HepG2 (cell line): ENCODE results near the gene S100A9. TPM values are rescaled to one million over a fixed set of nuclear protein-coding genes. Genes with fewer than 3 reads are reported as not detected.

Experiments used
- ATAC-seq: fragments of 200-7000 bp; cut with Tn5 transposase; 3 replicates; pipeline ENCODE4 v1.9.1; 2020; ENCODE audit warnings: mild to moderate bottlenecking, moderate library complexity
- BruUV-seq: library from RNA; stranded (reverse); fragments of 400-500 nt; replicated peaks from 2 replicates; lab custom pipeline; 2021; lab: Mats Ljungman, UMichigan
- CTCF ChIA-PET: fragments of 300-600 bp; formaldehyde crosslinking; extraction: SDS; loops from one replicate; lab custom pipeline; 2021; ENCODE audit warnings: low total read pairs, inconsistent platforms, low intra/inter-chr PET ratio; lab: Yijun Ruan, JAX
- POLR2A ChIA-PET: fragments of 350-600 bp; sonication (Branson Sonifier 250); formaldehyde crosslinking; loops from one replicate; lab custom pipeline; 2020; ENCODE audit warnings: antibody characterized with exemption, inconsistent platforms; lab: Yijun Ruan, JAX
- DNase-seq: peaks from one replicate; pipeline ENCODE4 v3.0.0-alpha.2; 2015; ENCODE audit warnings: low spot score
- FAIRE-seq: peaks from 3 replicates; lab custom pipeline; 2011; peaks lifted over from hg19 to GRCh38; lab: Jason Lieb, UNC
- H2AFZ ChIP-seq: one replicate; pipeline ENCODE4 v1.6.1; 2011; ENCODE audit warnings: low read length, inconsistent platforms
- H3K27ac ChIP-seq: fragments of 300-600 bp; 3 replicates; pipeline ENCODE4 v1.8.0; 2011; ENCODE audit warnings: mixed run types, mild to moderate bottlenecking, mixed read lengths, low read length, inconsistent platforms; ENCODE audit not compliant: insufficient read depth; ENCODE audit errors: extremely low read length
- H3K27me3 ChIP-seq, 2 experiments: fragments of 200-600 bp in 1 of 2; 2 replicates in 1 of 2; 3 replicates in 1 of 2; pipeline versions ENCODE4 v1.6.0 to v1.8.0; 2011; ENCODE audit warnings: low read length in 2 of 2, mild to moderate bottlenecking in 2 of 2, moderate library complexity in 2 of 2, inconsistent platforms in 1 of 2; ENCODE audit not compliant: insufficient read depth in 2 of 2, control insufficient read depth in 1 of 2
- H3K36me3 ChIP-seq, 2 experiments: fragments of 200-600 bp in 1 of 2; replicated peaks in 1 of 2; 2 replicates in 1 of 2; 3 replicates in 1 of 2; pipeline versions ENCODE4 v1.5.1 to v1.8.0; 2011; ENCODE audit warnings: low read length in 2 of 2, inconsistent platforms in 1 of 2; ENCODE audit not compliant: insufficient read depth in 2 of 2, control insufficient read depth in 1 of 2
- H3K4me1 ChIP-seq: 2 replicates; pipeline ENCODE4 v1.5.1; 2012; ENCODE audit warnings: low read length, inconsistent platforms; ENCODE audit not compliant: insufficient read depth
- H3K4me2 ChIP-seq: 2 replicates; pipeline ENCODE4 v1.6.0; 2011; ENCODE audit warnings: low read depth, low read length, inconsistent platforms
- H3K4me3 ChIP-seq, 3 experiments: fragments of 200-600 bp in 1 of 3; sonication (generic), shearing (Covaris generic) in 1 of 3; replicated peaks in 1 of 3; 2 replicates each; pipeline ENCODE4 v1.5.1; 2011 to 2016; ENCODE audit warnings: low read length in 3 of 3, inconsistent platforms in 2 of 3, low read depth in 2 of 3, mild to moderate bottlenecking in 2 of 3, control low read depth in 1 of 3, mixed read lengths in 1 of 3; ENCODE audit not compliant: insufficient read depth in 1 of 3
- H3K79me2 ChIP-seq: one replicate; pipeline ENCODE4 v1.6.1; 2011; ENCODE audit warnings: low read length, inconsistent platforms; ENCODE audit not compliant: insufficient read depth
- H3K9ac ChIP-seq: 2 replicates; pipeline ENCODE4 v1.6.0; 2011; ENCODE audit warnings: mild to moderate bottlenecking, low read depth, low read length, inconsistent platforms; ENCODE audit not compliant: insufficient read depth
- H3K9me3 ChIP-seq: 2 replicates; pipeline ENCODE4 v1.5.1; 2012; ENCODE audit warnings: mild to moderate bottlenecking, low read length
- H4K20me1 ChIP-seq: 2 replicates; pipeline ENCODE4 v1.6.0; 2011; ENCODE audit warnings: inconsistent platforms, mild to moderate bottlenecking, low read length, moderate library complexity; ENCODE audit not compliant: insufficient read depth
- ARID2 ChIP-seq: sonication (generic); formaldehyde crosslinking; IDR thresholded peaks from 2 replicates; pipeline ENCODE4 v1.8.1; 2022; ENCODE audit warnings: mild to moderate bottlenecking, missing genetic modification reagents, borderline replicate concordance
- CC2D1A ChIP-seq: sonication (generic); formaldehyde crosslinking; IDR thresholded peaks from 2 replicates; pipeline ENCODE4 v1.8.1; 2023; ENCODE audit warnings: mild to moderate bottlenecking, missing genetic modification reagents
- DPF2 ChIP-seq: sonication (generic); formaldehyde crosslinking; IDR thresholded peaks from 2 replicates; pipeline ENCODE4 v1.4.0; 2020; ENCODE audit warnings: mild to moderate bottlenecking, low read depth, missing genetic modification reagents, borderline replicate concordance
- EHMT2 ChIP-seq: fragments of 200-600 bp; sonication (generic); IDR thresholded peaks from 2 replicates; pipeline ENCODE4 v1.7.0; 2017; ENCODE audit warnings: antibody characterized with exemption, low read depth, low read length, borderline replicate concordance
- FOXJ3 ChIP-seq: sonication (generic); formaldehyde crosslinking; IDR thresholded peaks from 2 replicates; pipeline ENCODE4 v1.4.0; 2020; ENCODE audit warnings: missing genetic modification reagents, mild to moderate bottlenecking, borderline replicate concordance
- HNF1A ChIP-seq, 2 experiments: sonication (generic) in 1 of 2; formaldehyde crosslinking in 1 of 2; IDR thresholded peaks; 2 replicates each; pipeline versions ENCODE4 v1.4.0 to v1.6.1; 2016 to 2020; ENCODE audit warnings: borderline replicate concordance in 1 of 2, low read depth in 1 of 2, mild to moderate bottlenecking in 1 of 2, missing genetic modification reagents in 1 of 2
- MZF1 ChIP-seq: sonication (generic); formaldehyde crosslinking; IDR thresholded peaks from 2 replicates; pipeline ENCODE4 v1.8.1; 2023; ENCODE audit warnings: mild to moderate bottlenecking, missing genetic modification reagents, borderline replicate concordance
- NFATC3 ChIP-seq: sonication (generic); formaldehyde crosslinking; IDR thresholded peaks from 2 replicates; pipeline ENCODE4 v1.5.1; 2020; ENCODE audit warnings: mild to moderate bottlenecking, missing genetic modification reagents
- TEAD3 ChIP-seq: optimal IDR thresholded peaks from 2 replicates; pipeline ENCODE3; 2016; ENCODE audit warnings: borderline replicate concordance
- THAP7 ChIP-seq: sonication (generic); formaldehyde crosslinking; IDR thresholded peaks from 2 replicates; pipeline ENCODE4 v1.8.1; 2023; ENCODE audit warnings: mild to moderate bottlenecking, missing genetic modification reagents
- ZBTB7A ChIP-seq: sonication (generic); formaldehyde crosslinking; IDR thresholded peaks from 2 replicates; pipeline ENCODE4 v1.8.0; 2022; ENCODE audit warnings: mild to moderate bottlenecking, missing genetic modification reagents
- ZC3H13 ChIP-seq: sonication (generic); formaldehyde crosslinking; IDR thresholded peaks from 2 replicates; pipeline ENCODE4 v1.8.1; 2023; ENCODE audit warnings: mild to moderate bottlenecking, missing genetic modification reagents, moderate library complexity
- ZNF567 ChIP-seq: sonication (generic); formaldehyde crosslinking; IDR thresholded peaks from 2 replicates; pipeline ENCODE4 v1.8.1; 2023; ENCODE audit warnings: mild to moderate bottlenecking, missing genetic modification reagents, borderline replicate concordance
- ZNF773 ChIP-seq: sonication (generic); formaldehyde crosslinking; IDR thresholded peaks from 2 replicates; pipeline ENCODE4 v1.4.0; 2020; ENCODE audit warnings: missing genetic modification reagents, borderline replicate concordance
- WGBS: methylation state at CpG from one replicate; pipeline ENCODE4 v1.1.6; 2017; ENCODE audit warnings: low lambda C conversion rate; 5-methylcytosine and 5-hydroxymethylcytosine counted together
- in situ Hi-C: cut with HindIII; loops from 2 replicates; pipeline ENCODE4 v1.10.0; 2017; ENCODE audit warnings: low pct_unique_long_range_greater_than_20kb; ENCODE audit not compliant: extremely low pct_ligation_motif_present
- intact Hi-C: fragments of 100-400 bp; cut with micrococcal nuclease; formaldehyde crosslinking; loops from one replicate; pipeline ENCODE4 v1.10.0; 2022; ENCODE audit not compliant: unreplicated experiment
- polyA plus RNA-seq, 8 experiments: library from polyadenylated mRNA; depleted of rRNA in 3 of 8; stranded (reverse) in 7 of 8; unstranded in 1 of 8; fragments of >200 nt; fragmentation: Illumina TruSeq in 4 of 8; extraction: Trizol in 4 of 8; gene quantifications; 2 replicates each; pipeline versions ENCODE4 v1.2.1 to v1.2.3, GENCODE V29; 2011 to 2016; ENCODE audit warnings: low read depth in 4 of 8, missing spikeins in 1 of 8, mixed read lengths in 1 of 8; ENCODE audit not compliant: insufficient read depth in 1 of 8
- total RNA-seq, 5 experiments: library from RNA; depleted of rRNA; stranded (reverse); fragments of >200 nt; fragmentation: Illumina TruSeq; extraction: Trizol; gene quantifications; 2 replicates each; pipeline ENCODE4 v1.2.3, GENCODE V29; 2016; ENCODE audit warnings: low read depth in 1 of 5
- TF ChIP-seq, protein P1 (sequence below): sonication (generic); formaldehyde crosslinking; IDR thresholded peaks from 2 replicates; pipeline ENCODE4 v1.8.1; 2023; ENCODE audit warnings: mild to moderate bottlenecking, missing genetic modification reagents, borderline replicate concordance
- TF ChIP-seq, protein P2 (sequence below): sonication (generic); formaldehyde crosslinking; IDR thresholded peaks from 2 replicates; pipeline ENCODE4 v1.4.0; 2020; ENCODE audit warnings: missing genetic modification reagents

Gene S100A9
- total and polyA plus RNA-seq, 2 of the 13 experiments (the other 11 are each of a cell fraction or from before 2014, with no cell fraction given) = 0.31 to 0.69 TPM

DNA sequence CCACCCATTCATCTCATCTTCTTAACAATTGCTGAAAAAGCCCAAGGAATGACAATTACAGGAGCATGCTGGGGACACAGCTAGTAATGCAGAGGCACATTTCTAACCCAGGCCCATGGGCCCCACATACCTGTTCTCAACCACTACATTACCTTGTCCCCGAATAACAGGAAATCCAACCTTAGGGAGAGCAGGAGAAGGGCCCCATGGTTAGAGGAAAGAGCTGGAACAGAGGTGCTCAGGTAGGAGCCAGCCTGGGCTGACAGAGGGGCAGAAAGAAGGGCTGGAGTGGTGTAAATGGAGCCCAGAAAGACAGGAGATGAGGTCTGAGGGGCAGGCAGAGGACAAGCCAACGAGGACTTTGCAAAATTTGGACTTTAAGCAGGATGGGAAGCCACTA lies 44.6 kb downstream of the S100A9 start:
- no peak for ATAC-seq
- no peak for DNase-seq
- Histone ChIP-seq H3K79me2 (no peaks in the 10 kb centered on the region), H3K9me3 (no peaks in the 10 kb centered on the region), H3K36me3 (no peaks in the 10 kb centered on the region), H3K4me1 (no peaks in the 10 kb centered on the region), H3K4me2 (no peak overlapping the region), H3K9ac (no peak overlapping the region)
- CTCF ChIA-PET = no interaction called here
- intact Hi-C loops = no loop called here
- in situ Hi-C loops = no loop called here
- TF ChIP-seq ZNF567 (CRISPR knock-in tag) = no peak
- no peak for TF ChIP-seq MZF1 (CRISPR knock-in tag)
- TF ChIP-seq ZNF773 = no peak
- no peak for TF ChIP-seq NFATC3
- no peak for TF ChIP-seq EHMT2
- TF ChIP-seq, protein P1, sequence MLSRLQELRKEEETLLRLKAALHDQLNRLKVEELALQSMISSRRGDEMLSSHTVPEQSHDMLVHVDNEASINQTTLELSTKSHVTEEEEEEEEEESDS (CRISPR knock-in tag) = no peak
- TF ChIP-seq HNF1A (IDR thresholded peaks at IDR 0.05; ENCODE audit: low read depth) = no peak
- TF ChIP-seq HNF1A (CRISPR knock-in tag; IDR thresholded peaks at IDR 0.05; ENCODE audit: borderline replicate concordance) = no peak
- TF ChIP-seq CC2D1A = no peak
- TF ChIP-seq, protein P2, sequence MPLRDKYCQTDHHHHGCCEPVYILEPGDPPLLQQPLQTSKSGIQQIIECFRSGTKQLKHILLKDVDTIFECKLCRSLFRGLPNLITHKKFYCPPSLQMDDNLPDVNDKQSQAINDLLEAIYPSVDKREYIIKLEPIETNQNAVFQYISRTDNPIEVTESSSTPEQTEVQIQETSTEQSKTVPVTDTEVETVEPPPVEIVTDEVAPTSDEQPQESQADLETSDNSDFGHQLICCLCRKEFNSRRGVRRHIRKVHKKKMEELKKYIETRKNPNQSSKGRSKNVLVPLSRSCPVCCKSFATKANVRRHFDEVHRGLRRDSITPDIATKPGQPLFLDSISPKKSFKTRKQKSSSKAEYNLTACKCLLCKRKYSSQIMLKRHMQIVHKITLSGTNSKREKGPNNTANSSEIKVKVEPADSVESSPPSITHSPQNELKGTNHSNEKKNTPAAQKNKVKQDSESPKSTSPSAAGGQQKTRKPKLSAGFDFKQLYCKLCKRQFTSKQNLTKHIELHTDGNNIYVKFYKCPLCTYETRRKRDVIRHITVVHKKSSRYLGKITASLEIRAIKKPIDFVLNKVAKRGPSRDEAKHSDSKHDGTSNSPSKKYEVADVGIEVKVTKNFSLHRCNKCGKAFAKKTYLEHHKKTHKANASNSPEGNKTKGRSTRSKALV (CRISPR knock-in tag) = no peak
- no peak for TF ChIP-seq THAP7 (CRISPR knock-in tag)
- TF ChIP-seq FOXJ3 (CRISPR knock-in tag) = no peak
- TF ChIP-seq ARID2 (CRISPR knock-in tag) = no peak
- no peak for TF ChIP-seq TEAD3 (CRISPR knock-in tag)
- no peak for TF ChIP-seq DPF2 (CRISPR knock-in tag)
- TF ChIP-seq ZC3H13 (CRISPR knock-in tag) = no peak
- no peak for TF ChIP-seq ZBTB7A (CRISPR knock-in tag)
- TF ChIP-seq, all 625 proteins: peak for 0
- no peak overlapping the region for H3K27ac ChIP-seq
- no peaks in the 10 kb centered on the region for H4K20me1 ChIP-seq
- POLR2A ChIA-PET = no interaction called here
- H2AFZ ChIP-seq = no peak overlapping the region
- BruUV-seq = no TSS peak
- H3K27me3 ChIP-seq = peaks cover 2 to 52% of the 10 kb centered on the region in 2 experiments; a peak in 4 of 5 replicates
- H3K4me3 ChIP-seq = no peak overlapping the region
- 9% methylated on average over 2 of the region's 2 CpGs for WGBS
- no peak for FAIRE-seq
